IPS DF 6.9 (cell line): ENCODE measurements around the gene CAMTA1.

ENCODE experiments used
- DNase-seq: peaks from one replicate; pipeline ENCODE4 v3.0.0-alpha.2; 2013; ENCODE audit warnings: low read depth, low spot score
- H3K27ac ChIP-seq: one replicate; pipeline ENCODE4 v1.5.1; 2013; ENCODE audit warnings: low read length, control low read depth
- H3K27me3 ChIP-seq: 2 replicates; pipeline ENCODE4 v1.6.1; 2013; ENCODE audit warnings: mild to moderate bottlenecking, low read length; ENCODE audit not compliant: control insufficient read depth, insufficient read depth
- H3K36me3 ChIP-seq: 2 replicates; pipeline ENCODE4 v1.6.1; 2013; ENCODE audit warnings: low read length; ENCODE audit not compliant: control insufficient read depth, insufficient read depth
- H3K4me1 ChIP-seq: 2 replicates; pipeline ENCODE4 v1.6.1; 2013; ENCODE audit warnings: low read length; ENCODE audit not compliant: control insufficient read depth, insufficient read depth
- H3K4me3 ChIP-seq: 2 replicates; pipeline ENCODE4 v1.5.1; 2013; ENCODE audit warnings: mild to moderate bottlenecking, low read length
- H3K9me3 ChIP-seq: 2 replicates; pipeline ENCODE4 v1.6.1; 2013; ENCODE audit warnings: low read length, inconsistent platforms; ENCODE audit not compliant: control insufficient read depth, insufficient read depth
- WGBS: extraction: QIAGEN DNeasy Blood & Tissue Kit; methylation state at CpG from one replicate; pipeline ENCODE4 v1.1.7; 2013; ENCODE audit warnings: mixed read lengths, missing lambda C conversion rate; ENCODE audit not compliant: insufficient read length, insufficient coverage; 5-methylcytosine and 5-hydroxymethylcytosine counted together

Gene CAMTA1

DNA sequence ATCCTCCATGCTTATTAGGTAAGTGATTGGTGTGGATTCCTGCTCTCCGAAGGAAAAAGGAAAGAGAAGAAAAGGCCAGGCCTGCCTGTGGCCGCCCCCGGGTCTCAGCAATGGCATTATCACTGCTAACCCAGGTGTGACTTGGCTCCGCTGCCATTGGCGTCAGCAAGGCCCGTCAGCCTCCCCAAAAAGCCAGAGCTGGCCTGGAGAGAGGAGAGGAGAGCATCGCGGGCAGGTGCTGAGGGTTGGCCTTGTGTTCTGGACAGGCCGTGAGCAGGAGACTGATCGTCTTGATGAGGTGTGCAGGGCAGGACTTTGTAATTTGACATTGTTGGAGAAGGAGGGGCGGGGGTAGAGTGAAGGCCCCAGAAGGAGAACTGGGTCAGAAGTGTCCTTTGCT, 186.4 kb downstream of the CAMTA1 start:
- DNase-seq = no peak
- no peaks in the 10 kb centered on the region for H3K9me3 ChIP-seq
- no peaks in the 10 kb centered on the region for H3K4me1 ChIP-seq
- WGBS = no CpG with 5 or more reads among the region's 11 CpGs
- H3K27me3 ChIP-seq = no peaks in the 10 kb centered on the region
- no peaks in the 10 kb centered on the region for H3K36me3 ChIP-seq
- H3K4me3 ChIP-seq = no peak overlapping the region
- H3K27ac ChIP-seq = no peak overlapping the region

DNA sequence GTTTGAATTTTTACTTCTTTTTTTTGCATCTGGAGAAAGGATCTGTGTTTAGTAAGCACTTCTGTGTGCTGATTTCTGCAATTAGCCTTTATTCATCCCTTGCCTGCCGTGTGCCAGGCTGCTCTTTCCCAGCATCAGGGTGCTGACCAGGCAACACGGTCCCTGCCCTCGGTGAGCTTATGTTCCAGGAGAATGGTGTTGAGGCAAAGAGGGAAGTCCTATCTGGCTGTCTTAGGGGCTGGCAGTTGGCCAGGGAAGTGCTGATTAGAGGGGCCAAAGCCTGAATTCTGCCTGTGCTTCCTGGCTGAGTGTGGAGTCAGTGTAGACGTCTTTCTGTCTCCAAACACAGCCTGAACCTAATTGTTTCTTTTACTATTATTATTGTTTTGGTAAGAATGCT, 187.1 kb downstream of the CAMTA1 start:
- Histone ChIP-seq H3K36me3 (no peaks in the 10 kb centered on the region), H3K27me3 (no peaks in the 10 kb centered on the region), H3K4me3 (no peak overlapping the region), H3K4me1 (no peaks in the 10 kb centered on the region), H3K9me3 (no peaks in the 10 kb centered on the region), H3K27ac (no peak overlapping the region)
- no CpG with 5 or more reads among the region's 4 CpGs for WGBS
- DNase-seq = no peak

DNA sequence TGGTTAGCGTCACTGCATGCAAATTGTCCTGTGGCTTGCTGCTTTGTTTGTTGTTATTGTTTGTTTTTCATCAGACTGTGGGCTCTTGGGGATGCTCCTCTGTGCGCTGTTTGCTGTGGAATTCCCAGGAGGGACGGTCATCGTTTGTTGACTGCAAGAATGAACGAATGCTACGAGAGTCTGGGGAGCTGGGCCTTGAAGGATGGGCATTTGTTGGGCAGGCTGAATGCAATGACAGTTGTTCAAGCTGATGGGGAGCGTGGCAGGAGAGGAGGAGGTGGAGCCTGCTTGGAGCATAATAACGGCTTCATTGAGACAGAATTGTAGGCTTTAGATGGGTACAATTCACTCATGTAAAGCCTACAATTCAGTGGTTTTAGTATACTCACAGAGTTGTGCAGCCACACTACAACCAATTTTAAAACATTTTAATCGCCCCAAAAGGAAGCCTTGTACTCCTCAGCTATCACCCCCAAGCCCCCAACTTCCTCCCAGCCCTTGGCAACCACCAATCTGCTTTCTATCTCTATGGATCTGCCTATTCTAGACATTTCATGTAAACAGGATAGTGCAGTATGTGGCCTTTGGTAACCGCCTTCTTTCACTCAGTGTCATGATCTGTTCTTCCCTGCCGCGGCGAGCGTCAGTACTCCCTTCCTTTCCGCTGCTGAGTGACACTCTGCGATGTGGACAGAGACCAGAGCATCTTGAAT, 190.2 kb downstream of the CAMTA1 start:
- WGBS = no CpG with 5 or more reads among the region's 16 CpGs
- Histone ChIP-seq H3K4me1 (peaks cover 4% of the 10 kb centered on the region), H3K36me3 (no peaks in the 10 kb centered on the region), H3K27me3 (no peaks in the 10 kb centered on the region), H3K27ac (no peak overlapping the region), H3K9me3 (no peaks in the 10 kb centered on the region), H3K4me3 (no peak overlapping the region)
- no peak for DNase-seq

DNA sequence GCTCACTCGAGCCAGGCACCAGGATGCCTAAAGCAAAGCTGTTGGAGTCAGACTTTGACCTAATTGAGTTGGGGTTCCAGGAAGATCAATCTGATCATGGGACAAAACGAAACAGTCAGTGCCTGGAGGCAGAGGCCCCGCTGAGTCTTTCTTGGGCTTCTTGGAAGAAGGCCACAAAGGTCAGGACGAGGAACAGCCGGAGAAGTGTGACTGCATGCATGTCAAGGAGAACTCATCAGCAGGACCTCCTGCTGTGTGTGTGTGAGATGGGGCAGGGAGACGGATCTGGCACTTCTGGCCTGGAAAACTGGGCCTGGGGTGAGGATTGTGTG, 190.8 kb downstream of the CAMTA1 start:
- H3K27me3 ChIP-seq = no peaks in the 10 kb centered on the region
- WGBS = no CpG with 5 or more reads among the region's 6 CpGs

DNA sequence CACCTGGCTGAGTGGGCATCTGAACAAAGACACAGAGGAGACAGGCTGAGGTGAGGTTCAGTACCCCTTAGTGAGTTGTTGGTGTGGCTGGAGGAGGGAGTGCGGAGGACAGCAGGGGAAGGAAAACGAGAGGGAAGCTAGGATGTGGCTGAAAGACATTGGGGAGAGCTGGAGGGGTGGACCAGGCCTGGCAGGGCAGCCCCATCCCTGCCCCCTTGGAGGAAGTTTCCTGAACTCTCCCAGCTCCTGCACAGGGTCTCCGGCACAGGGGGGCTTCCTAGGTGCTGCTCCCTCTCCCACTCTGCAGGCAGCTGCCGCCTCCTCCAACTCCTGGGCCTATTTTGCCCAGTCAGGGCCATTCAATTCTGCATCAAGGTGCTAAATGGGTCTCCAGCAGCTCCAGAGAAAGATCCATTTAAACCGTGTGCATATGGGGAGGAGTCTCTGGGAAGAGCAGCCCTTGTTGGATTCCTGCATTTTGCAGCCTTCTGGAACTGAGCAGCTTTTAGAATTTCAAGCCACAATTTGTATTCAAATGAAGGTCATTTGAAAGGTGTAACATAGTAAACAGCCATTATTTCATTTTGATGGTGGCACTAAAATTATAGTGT, 193.9 kb downstream of the CAMTA1 start:
- Histone ChIP-seq H3K9me3 (no peaks in the 10 kb centered on the region), H3K4me3 (no peak overlapping the region), H3K36me3 (no peaks in the 10 kb centered on the region), H3K4me1 (peaks cover 4% of the 10 kb centered on the region), H3K27me3 (no peaks in the 10 kb centered on the region), H3K27ac (no peak overlapping the region)
- no CpG with 5 or more reads among the region's 5 CpGs for WGBS
- no peak for DNase-seq

More for the DNA sequence above, 190.8 kb downstream of the CAMTA1 start:
- no peaks in the 10 kb centered on the region for H3K36me3 ChIP-seq
- no peak for DNase-seq
- no peaks in the 10 kb centered on the region for H3K9me3 ChIP-seq
- H3K4me3 ChIP-seq = no peak overlapping the region
- no peak overlapping the region for H3K27ac ChIP-seq
- peaks cover 4% of the 10 kb centered on the region for H3K4me1 ChIP-seq

DNA sequence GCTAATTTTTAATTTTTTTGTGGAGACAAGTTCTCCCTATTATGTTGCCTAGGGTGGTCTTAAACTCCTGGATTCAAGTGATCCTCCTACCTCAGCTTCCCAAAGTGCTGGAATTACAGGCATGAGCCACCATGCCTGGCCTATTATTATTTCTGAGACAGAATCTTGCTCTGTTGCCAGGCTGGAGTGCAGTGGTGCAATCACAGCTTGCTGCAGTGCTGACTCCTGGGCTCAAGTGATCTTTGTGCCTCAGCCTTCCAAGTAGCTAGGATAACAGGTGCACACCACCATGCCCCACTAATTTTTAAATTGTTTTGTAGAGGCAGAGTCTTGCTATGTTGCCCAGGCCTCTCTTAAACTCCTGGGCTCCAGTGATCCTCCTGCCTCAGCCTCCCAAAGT, 196.3 kb downstream of the CAMTA1 start:
- H3K27me3 ChIP-seq = no peaks in the 10 kb centered on the region
- peaks cover 4% of the 10 kb centered on the region for H3K4me1 ChIP-seq
- H3K27ac ChIP-seq = no peak overlapping the region
- no peak for DNase-seq
- no peak overlapping the region for H3K4me3 ChIP-seq
- H3K36me3 ChIP-seq = no peaks in the 10 kb centered on the region
- H3K9me3 ChIP-seq = no peaks in the 10 kb centered on the region

DNA sequence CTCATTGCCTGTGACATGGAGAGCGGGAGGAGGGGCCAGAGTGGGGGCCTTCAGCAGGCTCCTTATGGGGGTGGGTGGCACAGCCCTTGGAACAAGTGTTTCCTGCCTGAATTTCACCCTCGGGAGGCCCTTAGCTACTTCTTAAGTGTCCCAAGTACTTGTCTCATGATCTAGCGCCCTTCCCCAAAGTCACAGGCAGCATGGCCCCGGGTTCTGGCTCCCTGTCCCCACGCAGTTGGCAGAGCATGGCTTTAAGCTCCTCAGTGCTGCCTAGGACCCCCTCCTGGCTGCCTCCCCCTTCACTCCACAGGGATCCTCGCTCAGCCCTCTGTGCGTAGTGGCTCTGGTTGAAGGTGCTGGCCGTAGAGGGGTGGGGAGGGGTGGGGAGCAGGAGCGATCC, 197.2 kb downstream of the CAMTA1 start:
- WGBS = no CpG with 5 or more reads among the region's 9 CpGs

DNA sequence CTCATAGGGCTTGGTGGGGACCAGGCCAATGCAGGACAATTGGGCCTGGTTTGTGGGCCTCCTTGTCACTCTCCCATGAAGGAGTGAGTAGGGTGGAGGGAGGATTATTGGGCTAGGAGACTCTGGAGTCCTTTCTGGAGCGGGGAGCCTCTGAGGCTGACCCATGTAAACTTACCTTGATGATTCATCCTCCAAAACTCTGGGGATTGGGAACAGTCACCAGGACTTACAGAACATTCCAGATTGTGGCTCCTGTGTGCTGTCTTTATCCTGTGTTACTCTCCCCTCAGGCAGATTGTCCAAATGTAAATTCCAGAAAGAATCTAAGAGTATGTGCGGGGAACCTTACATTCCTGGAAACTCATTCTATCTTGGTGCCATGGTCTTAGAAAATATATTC, 197.6 kb downstream of the CAMTA1 start:
- no CpG with 5 or more reads among the region's 2 CpGs for WGBS
- Histone ChIP-seq H3K4me3 (no peak overlapping the region), H3K27me3 (no peaks in the 10 kb centered on the region), H3K9me3 (no peaks in the 10 kb centered on the region), H3K36me3 (no peaks in the 10 kb centered on the region), H3K4me1 (peaks cover 4% of the 10 kb centered on the region), H3K27ac (no peak overlapping the region)
- DNase-seq = no peak

More for the DNA sequence above, 197.2 kb downstream of the CAMTA1 start:
- Histone ChIP-seq H3K27me3 (no peaks in the 10 kb centered on the region), H3K4me3 (no peak overlapping the region), H3K27ac (no peak overlapping the region), H3K4me1 (peaks cover 4% of the 10 kb centered on the region), H3K9me3 (no peaks in the 10 kb centered on the region), H3K36me3 (no peaks in the 10 kb centered on the region)
- no peak for DNase-seq

DNA sequence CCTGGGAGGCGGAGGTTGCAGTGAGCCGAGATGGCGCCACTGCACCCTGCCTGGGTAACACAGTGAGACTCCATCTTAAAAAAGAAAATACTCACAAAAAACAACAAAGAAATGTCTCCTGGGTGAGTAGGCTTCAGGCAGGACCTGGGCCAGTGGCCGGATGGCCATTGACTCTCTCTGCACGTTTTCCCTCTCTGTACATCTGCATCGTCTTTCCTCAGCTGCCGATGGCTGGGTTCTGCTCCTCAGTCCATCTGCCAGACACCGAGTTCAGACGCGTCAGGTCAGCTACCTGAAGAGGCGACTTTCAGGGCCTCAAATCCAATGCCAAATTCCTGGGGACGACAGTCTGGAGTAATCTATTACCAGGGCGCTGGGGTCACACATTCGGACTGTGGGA, 199.3 kb downstream of the CAMTA1 start:
- Histone ChIP-seq H3K9me3 (no peaks in the 10 kb centered on the region), H3K27ac (no peak overlapping the region), H3K36me3 (no peaks in the 10 kb centered on the region), H3K4me1 (no peaks in the 10 kb centered on the region), H3K27me3 (no peaks in the 10 kb centered on the region), H3K4me3 (no peak overlapping the region)
- no peak for DNase-seq
- WGBS = no CpG with 5 or more reads among the region's 14 CpGs

DNA sequence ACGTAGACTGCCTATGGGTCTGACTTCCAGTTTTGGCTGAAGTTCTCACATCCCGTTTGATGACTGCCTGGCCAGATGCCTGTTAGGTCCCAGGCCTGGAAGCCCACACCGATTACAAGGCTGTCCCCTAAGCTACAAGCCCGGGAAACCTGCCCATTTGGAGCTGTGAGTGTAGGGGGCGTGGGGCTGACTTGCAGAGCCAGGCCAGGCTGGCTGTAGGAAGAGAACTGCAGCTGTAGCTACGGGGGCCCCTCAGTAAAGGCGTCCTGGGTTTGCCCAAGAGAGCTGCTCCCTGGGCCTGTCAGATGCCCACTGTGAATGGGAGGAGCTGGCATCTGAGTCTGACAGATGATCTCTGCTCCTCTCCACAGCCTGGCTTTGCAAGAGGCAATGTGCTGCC, 199.7 kb downstream of the CAMTA1 start:
- H3K27ac ChIP-seq = no peak overlapping the region
- DNase-seq = no peak
- WGBS = no CpG with 5 or more reads among the region's 7 CpGs
- H3K9me3 ChIP-seq = no peaks in the 10 kb centered on the region
- no peaks in the 10 kb centered on the region for H3K27me3 ChIP-seq
- H3K4me1 ChIP-seq = no peaks in the 10 kb centered on the region
- no peaks in the 10 kb centered on the region for H3K36me3 ChIP-seq
- no peak overlapping the region for H3K4me3 ChIP-seq
